Body of pancreas (tissue), 4 donors: ENCODE results near the gene SBSN. TPM values are rescaled to one million over a fixed set of nuclear protein-coding genes. Genes with fewer than 3 reads are reported as not detected.

Source experiments
- ATAC-seq: fragments of 150-250 bp; one replicate; pipeline ENCODE4 v1.9.1; 2016
- DNase-seq, 4 donors: peaks; one replicate each; pipeline ENCODE4 v3.0.0-alpha.2; 2019
- H3K27ac ChIP-seq, 4 donors: fragments of 200-600 bp; sonication (generic); 1 replicate in 3 of 4; 2 replicates in 1 of 4; pipeline versions ENCODE4 v1.5.1 to v1.6.1; 2016 to 2019; ENCODE audit warnings: mild to moderate bottlenecking in 1 of 4, mixed read lengths in 1 of 4, moderate library complexity in 1 of 4
- H3K27me3 ChIP-seq, 2 donors: fragments of 200-600 bp; sonication (generic); one replicate each; pipeline ENCODE4 v1.6.0; 2016; ENCODE audit warnings: mild to moderate bottlenecking in 1 of 2
- H3K36me3 ChIP-seq, 2 donors: fragments of 200-600 bp; sonication (generic); replicated peaks in 1 of 2; 2 replicates each; pipeline ENCODE4 v1.5.1; 2016; ENCODE audit warnings: low read depth in 2 of 2; ENCODE audit not compliant: insufficient read depth in 1 of 2
- H3K4me1 ChIP-seq: fragments of 200-600 bp; sonication (generic); one replicate; pipeline ENCODE4 v1.6.0; 2016
- H3K4me3 ChIP-seq, 2 donors: fragments of 200-600 bp; sonication (generic); 1 replicate in 1 of 2; 2 replicates in 1 of 2; pipeline ENCODE4 v1.5.1; 2016 to 2019
- H3K9me3 ChIP-seq, 3 donors: fragments of 200-600 bp; sonication (generic); 1 replicate in 2 of 3; 2 replicates in 1 of 3; pipeline ENCODE4 v1.5.1; 2016
- POLR2A ChIP-seq, 3 donors: fragments of 450-650 bp; IDR thresholded peaks; one replicate each; pipeline ENCODE4 v1.6.1; 2016; ENCODE audit warnings: antibody characterized with exemption in 3 of 3, mild to moderate bottlenecking in 2 of 3
- WGBS, 2 donors: methylation state at CpG; one replicate each; pipeline ENCODE4 v1.1.5; 2017; 5-methylcytosine and 5-hydroxymethylcytosine counted together
- intact Hi-C: fragments of 100-400 bp; cut with DNase I; formaldehyde crosslinking; loops from one replicate; pipeline ENCODE4 v1.15.1; 2023
- total RNA-seq, 2 donors: library from RNA; depleted of rRNA; stranded (reverse); fragments of >200 nt; gene quantifications; one replicate each; pipeline ENCODE4 v1.1.0, GENCODE V29; 2016
- TF ChIP-seq, protein P1 (sequence below), 7 experiments: fragments of 450-650 bp in 4 of 7; fragments of 200-600 bp in 3 of 7; sonication (generic) in 3 of 7; IDR thresholded peaks; one replicate each; pipeline ENCODE4 v1.5.1; 2016 to 2019; ENCODE audit warnings: antibody characterized with exemption in 7 of 7

The SBSN gene
- total RNA-seq, 2 donors from 2014 or later = not detected

GRCh38 chr19:35525873-35526272 is 2.2 kb downstream of the SBSN start:
- Histone ChIP-seq H3K9me3 (no peaks in the 10 kb centered on the region), H3K4me1 (no peaks in the 10 kb centered on the region), H3K27me3 (no peaks in the 10 kb centered on the region), H3K27ac (no peak overlapping the region), H3K4me3 (no peak overlapping the region), H3K36me3 (no peaks in the 10 kb centered on the region)
- no peak for DNase-seq
- ATAC-seq = no peak
- WGBS, 2 donors = 63 to 66% methylated on average over 3 to 4 of the region's 4 CpGs
- TF ChIP-seq POLR2A (IDR thresholded peaks at IDR 0.05) = no peak
- TF ChIP-seq, protein P1, sequence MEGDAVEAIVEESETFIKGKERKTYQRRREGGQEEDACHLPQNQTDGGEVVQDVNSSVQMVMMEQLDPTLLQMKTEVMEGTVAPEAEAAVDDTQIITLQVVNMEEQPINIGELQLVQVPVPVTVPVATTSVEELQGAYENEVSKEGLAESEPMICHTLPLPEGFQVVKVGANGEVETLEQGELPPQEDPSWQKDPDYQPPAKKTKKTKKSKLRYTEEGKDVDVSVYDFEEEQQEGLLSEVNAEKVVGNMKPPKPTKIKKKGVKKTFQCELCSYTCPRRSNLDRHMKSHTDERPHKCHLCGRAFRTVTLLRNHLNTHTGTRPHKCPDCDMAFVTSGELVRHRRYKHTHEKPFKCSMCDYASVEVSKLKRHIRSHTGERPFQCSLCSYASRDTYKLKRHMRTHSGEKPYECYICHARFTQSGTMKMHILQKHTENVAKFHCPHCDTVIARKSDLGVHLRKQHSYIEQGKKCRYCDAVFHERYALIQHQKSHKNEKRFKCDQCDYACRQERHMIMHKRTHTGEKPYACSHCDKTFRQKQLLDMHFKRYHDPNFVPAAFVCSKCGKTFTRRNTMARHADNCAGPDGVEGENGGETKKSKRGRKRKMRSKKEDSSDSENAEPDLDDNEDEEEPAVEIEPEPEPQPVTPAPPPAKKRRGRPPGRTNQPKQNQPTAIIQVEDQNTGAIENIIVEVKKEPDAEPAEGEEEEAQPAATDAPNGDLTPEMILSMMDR (IDR thresholded peaks at IDR 0.05) = no peak
- intact Hi-C loops = no loop called here

GRCh38 chr19:35524181-35524837 is 3.8 kb downstream of the SBSN start:
- no peaks in the 10 kb centered on the region for H3K36me3 ChIP-seq
- no peaks in the 10 kb centered on the region for H3K27me3 ChIP-seq
- no peaks in the 10 kb centered on the region for H3K4me1 ChIP-seq
- WGBS, 2 donors = 31 to 38% methylated on average over 10 to 11 of the region's 11 CpGs
- ATAC-seq = no peak
- intact Hi-C loops = no loop called here
- no peak overlapping the region for H3K4me3 ChIP-seq
- no peak for DNase-seq
- H3K27ac ChIP-seq = no peak overlapping the region
- H3K9me3 ChIP-seq = no peaks in the 10 kb centered on the region
- no peak for TF ChIP-seq POLR2A (IDR thresholded peaks at IDR 0.05)
- TF ChIP-seq, protein P1 (IDR thresholded peaks at IDR 0.05) = no peak

GRCh38 chr19:35522745-35523327 is 5.3 kb downstream of the SBSN start:
- H3K36me3 ChIP-seq = no peaks in the 10 kb centered on the region
- no peak for ATAC-seq
- no peaks in the 10 kb centered on the region for H3K4me1 ChIP-seq
- DNase-seq = no peak
- intact Hi-C loops = no loop called here
- WGBS, 2 donors = 73 to 74% methylated on average over 12 of the region's 12 CpGs
- no peak overlapping the region for H3K4me3 ChIP-seq
- TF ChIP-seq POLR2A (IDR thresholded peaks at IDR 0.05) = no peak
- TF ChIP-seq, protein P1 (IDR thresholded peaks at IDR 0.05) = no peak
- no peaks in the 10 kb centered on the region for H3K9me3 ChIP-seq
- H3K27me3 ChIP-seq = no peaks in the 10 kb centered on the region
- H3K27ac ChIP-seq = no peak overlapping the region

DNA sequence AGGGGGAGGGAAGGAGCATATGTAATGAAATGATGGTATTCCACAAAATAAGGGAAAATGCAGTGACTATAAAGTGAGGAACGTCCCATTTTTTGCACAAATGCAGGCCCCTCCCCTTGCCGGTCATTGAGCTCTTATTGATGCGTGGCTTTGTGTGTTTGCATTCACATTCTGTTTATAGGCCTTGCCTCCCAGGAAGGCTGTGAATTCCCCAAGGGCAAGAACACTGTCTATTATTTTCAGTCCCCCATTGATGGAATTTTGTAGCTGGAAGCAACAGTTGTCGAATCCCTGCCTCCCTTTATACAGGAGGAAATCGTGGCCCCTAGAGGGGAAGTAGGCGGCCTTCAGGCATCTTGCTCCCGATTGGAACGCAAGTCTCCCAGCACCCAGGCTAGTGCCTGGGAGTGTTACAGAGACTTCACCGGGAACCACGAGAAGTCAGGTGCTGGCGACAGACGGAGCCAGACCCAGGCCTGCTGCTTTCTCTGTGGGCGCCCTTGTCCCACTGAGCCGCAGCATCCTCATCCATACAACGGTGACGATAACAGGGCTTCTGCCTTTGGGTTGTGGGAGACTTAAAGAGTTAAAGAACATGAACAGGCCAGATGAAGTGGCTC is 6.9 kb downstream of the SBSN start:
- Histone ChIP-seq H3K27me3 (no peaks in the 10 kb centered on the region), H3K9me3 (no peaks in the 10 kb centered on the region), H3K36me3 (no peaks in the 10 kb centered on the region), H3K4me1 (no peaks in the 10 kb centered on the region), H3K4me3 (no peak overlapping the region), H3K27ac (no peak overlapping the region)
- WGBS, 2 donors = 67 to 69% methylated on average over 7 to 16 of the region's 16 CpGs
- TF ChIP-seq POLR2A (IDR thresholded peaks at IDR 0.05) = no peak
- TF ChIP-seq, protein P1 (IDR thresholded peaks at IDR 0.05) = no peak
- intact Hi-C loops = no loop called here
- ATAC-seq = no peak
- no peak for DNase-seq
